Testis (tissue), 5 donors: ENCODE data around the gene FAM184B. TPM values are rescaled to one million over a fixed set of nuclear protein-coding genes. Genes with fewer than 3 reads are reported as not detected.
A peak's percentile ranks its signal among the peaks of the same experiment; 100 is the strongest.

Experiments used
- DNase-seq: peaks from one replicate; pipeline ENCODE4 v3.0.0-alpha.2; 2019
- H3K27ac ChIP-seq, 2 donors: fragments of 200-600 bp; sonication (generic); one replicate each; pipeline ENCODE4 v1.5.1; 2019
- H3K27me3 ChIP-seq: fragments of 200-600 bp; sonication (generic); one replicate; pipeline ENCODE4 v1.5.1; 2019
- H3K36me3 ChIP-seq: fragments of 200-600 bp; sonication (generic); one replicate; pipeline ENCODE4 v1.5.1; 2017; ENCODE audit warnings: low read depth; ENCODE audit errors: missing control alignments
- H3K4me1 ChIP-seq: fragments of 200-600 bp; sonication (generic); one replicate; pipeline ENCODE4 v1.5.1; 2019
- H3K4me3 ChIP-seq, 2 donors: fragments of 200-600 bp; sonication (generic); one replicate each; pipeline ENCODE4 v1.5.1; 2017 to 2019
- H3K9me3 ChIP-seq: fragments of 200-600 bp; sonication (generic); one replicate; pipeline ENCODE4 v1.5.1; 2017
- POLR2A ChIP-seq: fragments of 450-650 bp; IDR thresholded peaks from one replicate; pipeline ENCODE4 v1.6.1; 2017; ENCODE audit warnings: antibody characterized with exemption, mild to moderate bottlenecking, moderate library complexity
- WGBS, 2 donors: methylation state at CpG; one replicate each; pipeline ENCODE4 v1.1.5; 2018; 5-methylcytosine and 5-hydroxymethylcytosine counted together
- intact Hi-C: fragments of 100-400 bp; cut with DNase I; formaldehyde crosslinking; loops from one replicate; pipeline ENCODE4 v1.15.1; 2023; ENCODE audit warnings: low total_unique reads
- long read RNA-seq, 2 donors: transcript quantifications; one replicate each; lab custom pipeline, GENCODE V29; 2026
- polyA plus RNA-seq: library from polyadenylated mRNA; stranded (reverse); fragments of 350-450 nt; fragmentation: Illumina TruSeq; extraction: RNeasy Lipid Tissue Mini Kit (QIAGEN cat#74804); gene quantifications from one replicate; pipeline ENCODE4 v1.2.3, GENCODE V29; 2014; ENCODE audit warnings: low read depth, low replicate concordance; ENCODE audit not compliant: insufficient read depth
- total RNA-seq, 2 donors: library from RNA; depleted of rRNA; stranded (reverse); fragments of >200 nt; gene quantifications; one replicate each; pipeline ENCODE4 v1.2.3, GENCODE V29; 2016
- TF ChIP-seq, protein P1 (sequence below), 3 experiments: fragments of 450-650 bp in 2 of 3; fragments of 200-600 bp in 1 of 3; sonication (generic) in 1 of 3; IDR thresholded peaks; one replicate each; pipeline ENCODE4 v1.5.1; 2016 to 2019; ENCODE audit warnings: antibody characterized with exemption in 3 of 3, mild to moderate bottlenecking in 2 of 3, moderate library complexity in 1 of 3

The FAM184B gene
- total RNA-seq = under 1 TPM; 0.08 to 0.19 TPM
- 0.26 TPM for polyA plus RNA-seq
- long read RNA-seq, donor 1 = 0 reads
- long read RNA-seq, donor 2 = 0 reads

- Histone ChIP-seq H3K27ac (no peak within 1 kb of the TSS), H3K9me3 (no peaks in the 10 kb centered on the region), H3K36me3 (no peaks in the 10 kb centered on the region), H3K4me3 (peak within 1 kb of the TSS; percentile 19 to 49), H3K27me3 (no peaks in the 10 kb centered on the region), H3K4me1 (peaks cover 6% of the 10 kb centered on the region)
- WGBS, 2 donors = 2 to 5% methylated on average over 41 to 73 of the region's 82 CpGs
- TF ChIP-seq, protein P1, sequence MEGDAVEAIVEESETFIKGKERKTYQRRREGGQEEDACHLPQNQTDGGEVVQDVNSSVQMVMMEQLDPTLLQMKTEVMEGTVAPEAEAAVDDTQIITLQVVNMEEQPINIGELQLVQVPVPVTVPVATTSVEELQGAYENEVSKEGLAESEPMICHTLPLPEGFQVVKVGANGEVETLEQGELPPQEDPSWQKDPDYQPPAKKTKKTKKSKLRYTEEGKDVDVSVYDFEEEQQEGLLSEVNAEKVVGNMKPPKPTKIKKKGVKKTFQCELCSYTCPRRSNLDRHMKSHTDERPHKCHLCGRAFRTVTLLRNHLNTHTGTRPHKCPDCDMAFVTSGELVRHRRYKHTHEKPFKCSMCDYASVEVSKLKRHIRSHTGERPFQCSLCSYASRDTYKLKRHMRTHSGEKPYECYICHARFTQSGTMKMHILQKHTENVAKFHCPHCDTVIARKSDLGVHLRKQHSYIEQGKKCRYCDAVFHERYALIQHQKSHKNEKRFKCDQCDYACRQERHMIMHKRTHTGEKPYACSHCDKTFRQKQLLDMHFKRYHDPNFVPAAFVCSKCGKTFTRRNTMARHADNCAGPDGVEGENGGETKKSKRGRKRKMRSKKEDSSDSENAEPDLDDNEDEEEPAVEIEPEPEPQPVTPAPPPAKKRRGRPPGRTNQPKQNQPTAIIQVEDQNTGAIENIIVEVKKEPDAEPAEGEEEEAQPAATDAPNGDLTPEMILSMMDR (IDR thresholded peaks at IDR 0.05) = no peak
- no peak for TF ChIP-seq POLR2A
- DNase-seq = no peak
- intact Hi-C loops = no loop called here
Measured at GRCh38 chr4:17781300-17782287, at the start of gene FAM184B. FAM184B (minus strand) TSS chr4:17781621; CDS start chr4:17781299, 322 bp downstream.

- DNase-seq = no peak
- Histone ChIP-seq H3K4me1 (no peaks in the 10 kb centered on the region), H3K4me3 (no peak overlapping the region), H3K27me3 (no peaks in the 10 kb centered on the region), H3K27ac (no peak overlapping the region), H3K9me3 (no peaks in the 10 kb centered on the region), H3K36me3 (no peaks in the 10 kb centered on the region)
- intact Hi-C loops = no loop called here
- WGBS, 2 donors = 77 to 80% methylated on average over 1 of the region's 1 CpG
- no peak for TF ChIP-seq POLR2A
- TF ChIP-seq, protein P1 (IDR thresholded peaks at IDR 0.05) = no peak
Measured at GRCh38 chr4:17823871-17824669, 42.6 kb upstream of the FAM184B start.

GRCh38 chr4:17817027-17817426 lies 35.6 kb upstream of the FAM184B start:
- H3K36me3 ChIP-seq = no peaks in the 10 kb centered on the region
- no peaks in the 10 kb centered on the region for H3K4me1 ChIP-seq
- intact Hi-C loops = no loop called here
- WGBS, 2 donors = 57 to 64% methylated on average over 5 of the region's 5 CpGs
- no peak for DNase-seq
- H3K27ac ChIP-seq = no peak overlapping the region
- H3K9me3 ChIP-seq = no peaks in the 10 kb centered on the region
- TF ChIP-seq POLR2A = no peak
- TF ChIP-seq, protein P1 (IDR thresholded peaks at IDR 0.05) = peak; percentile 40 to 52 (median 50)
- H3K27me3 ChIP-seq = no peaks in the 10 kb centered on the region
- H3K4me3 ChIP-seq = no peak overlapping the region

GRCh38 chr4:17816142-17816541 lies 34.7 kb upstream of the FAM184B start:
- TF ChIP-seq POLR2A = no peak
- TF ChIP-seq, protein P1 (IDR thresholded peaks at IDR 0.05) = no peak
- Histone ChIP-seq H3K27me3 (no peaks in the 10 kb centered on the region), H3K36me3 (no peaks in the 10 kb centered on the region), H3K4me1 (peaks cover 4% of the 10 kb centered on the region), H3K27ac (no peak overlapping the region), H3K4me3 (no peak overlapping the region), H3K9me3 (no peaks in the 10 kb centered on the region)
- WGBS, 2 donors = 95 to 98% methylated on average over 12 of the region's 12 CpGs
- no peak for DNase-seq
- intact Hi-C loops = no loop called here
